ENCODE measurements around the gene ZSCAN30.
"Not testable (repeated sequence)": the region's sequence is repeated elsewhere in the genome, so short reads cannot be mapped to it uniquely, and the experiment has no call there.

Gene ZSCAN30

GRCh38 chr18:35227254-35227653, 62.8 kb downstream of the ZSCAN30 start:
- DNase-seq, result no peak

DNA sequence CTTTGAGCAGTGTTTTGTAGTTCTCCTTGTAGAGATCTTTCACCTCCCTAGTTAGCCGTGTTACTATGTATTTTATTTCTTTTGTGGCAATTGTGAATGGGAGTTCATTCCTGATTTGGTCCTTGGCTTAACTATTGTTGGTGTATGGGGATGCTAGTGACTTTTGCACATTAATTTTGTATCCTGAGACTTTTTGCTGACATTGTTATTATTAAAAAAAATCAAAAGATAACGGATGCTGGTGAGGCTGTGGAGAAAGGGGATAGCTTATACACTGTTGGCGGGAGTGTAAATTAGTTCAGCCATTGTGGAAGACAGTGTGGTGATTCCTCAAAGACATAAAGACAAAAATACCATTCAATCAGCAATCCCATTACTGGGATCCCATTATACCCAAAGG, 66.2 kb downstream of the ZSCAN30 start:
- no peak for DNase-seq

DNA sequence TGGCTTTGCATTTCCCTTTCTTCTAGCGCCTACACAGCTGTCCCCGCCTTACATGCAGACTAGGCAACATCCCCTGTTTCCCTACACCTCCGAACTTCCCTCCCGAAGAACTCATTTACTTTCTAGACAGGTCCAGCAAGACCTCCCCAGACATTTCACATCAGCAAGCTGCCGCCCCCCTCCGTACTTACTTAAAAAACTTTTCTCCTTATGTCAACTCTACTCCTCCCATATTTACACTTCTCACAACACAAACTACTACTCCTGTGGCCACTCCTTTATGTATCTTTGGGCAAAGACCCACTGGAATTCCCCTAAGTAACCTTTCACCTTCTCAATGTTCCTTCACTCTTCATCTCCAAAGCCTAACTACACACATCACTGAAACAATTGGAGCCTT, 69.6 kb downstream of the ZSCAN30 start:
- DNase-seq, result no peak

GRCh38 chr18:35219331-35219730, 70.7 kb downstream of the ZSCAN30 start:
- DNase-seq, result not testable (repeated sequence)

DNA sequence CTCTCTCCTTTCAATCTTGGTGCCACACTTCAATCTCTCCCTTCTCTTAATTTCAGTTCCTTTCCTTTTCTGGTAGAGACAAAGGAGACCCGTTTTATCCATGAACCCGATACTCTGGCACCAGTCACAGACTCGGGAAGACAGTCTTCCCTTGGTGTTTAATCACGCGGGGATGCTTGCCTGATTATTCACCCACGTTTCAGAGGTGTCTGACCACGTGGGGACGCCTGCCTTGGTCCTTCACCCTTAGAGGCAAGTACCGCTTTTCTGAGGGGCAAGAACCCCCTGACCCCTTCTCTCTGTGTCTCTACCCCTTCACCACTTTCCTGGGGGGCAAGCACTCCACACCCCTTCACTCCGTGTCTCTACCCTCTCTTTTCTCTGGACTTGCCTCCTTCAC, 73.4 kb downstream of the ZSCAN30 start:
- not testable (repeated sequence) for DNase-seq

GRCh38 chr18:35215026-35215425, 75.0 kb downstream of the ZSCAN30 start:
- peak; percentile 5 for DNase-seq

DNA sequence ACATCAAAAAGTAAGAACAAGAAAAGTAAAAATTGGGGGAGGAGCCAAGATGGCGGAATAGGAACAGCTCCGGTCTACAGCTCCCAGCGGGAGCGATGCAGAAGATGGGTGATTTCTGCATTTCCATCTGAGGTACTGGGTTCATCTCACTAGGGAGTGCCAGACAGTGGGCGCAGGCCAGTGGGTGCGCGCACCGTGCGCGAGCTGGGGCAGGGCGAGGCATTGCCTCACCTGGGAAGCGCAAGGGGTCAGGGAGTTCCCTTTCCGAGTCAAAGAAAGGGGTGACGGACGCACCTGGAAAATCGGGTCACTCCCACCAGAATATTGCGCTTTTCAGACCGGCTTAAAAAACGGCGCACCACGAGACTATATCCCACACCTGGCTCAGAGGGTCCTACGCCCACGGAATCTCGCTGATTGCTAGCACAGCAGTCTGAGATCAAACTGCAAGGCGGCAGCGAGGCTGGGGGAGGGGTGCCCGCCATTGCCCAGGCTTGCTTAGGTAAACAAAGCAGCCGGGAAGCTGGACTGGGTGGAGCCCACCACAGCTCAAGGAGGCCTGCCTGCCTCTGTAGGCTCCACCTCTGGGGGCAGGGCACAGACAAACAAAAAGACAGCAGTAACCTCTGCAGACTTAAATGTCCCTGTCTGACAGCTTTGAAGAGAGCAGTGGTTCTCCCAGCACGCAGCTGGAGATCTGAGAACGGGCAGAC, 84.1 kb downstream of the ZSCAN30 start:
- not testable (repeated sequence) for DNase-seq

DNA sequence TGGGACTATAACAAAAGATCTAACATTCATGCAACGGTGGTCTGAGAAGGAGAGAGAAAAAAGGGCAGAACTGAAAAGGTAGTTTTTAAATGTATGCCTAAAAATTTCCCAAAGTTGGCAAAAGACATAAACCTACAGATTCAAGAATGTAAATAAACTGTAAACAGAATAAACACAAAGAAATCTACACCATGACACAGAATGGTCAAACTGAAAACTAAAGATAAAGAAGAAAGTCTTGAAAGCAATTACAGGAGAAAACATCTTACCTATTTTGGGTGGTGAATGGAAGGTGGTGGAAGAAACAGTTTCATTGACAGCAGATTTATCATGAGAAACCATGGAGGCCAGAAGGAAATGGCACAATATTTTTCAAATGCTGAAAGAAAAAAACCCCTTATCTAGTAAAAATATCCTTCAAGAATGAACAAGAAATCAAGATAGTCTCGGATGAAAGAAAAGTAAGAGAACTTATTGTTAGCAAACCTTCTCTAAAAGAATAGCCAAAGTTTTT, 84.8 kb downstream of the ZSCAN30 start:
- no peak for DNase-seq

GRCh38 chr18:35203067-35203466, 87.0 kb downstream of the ZSCAN30 start:
- no peak for DNase-seq

DNA sequence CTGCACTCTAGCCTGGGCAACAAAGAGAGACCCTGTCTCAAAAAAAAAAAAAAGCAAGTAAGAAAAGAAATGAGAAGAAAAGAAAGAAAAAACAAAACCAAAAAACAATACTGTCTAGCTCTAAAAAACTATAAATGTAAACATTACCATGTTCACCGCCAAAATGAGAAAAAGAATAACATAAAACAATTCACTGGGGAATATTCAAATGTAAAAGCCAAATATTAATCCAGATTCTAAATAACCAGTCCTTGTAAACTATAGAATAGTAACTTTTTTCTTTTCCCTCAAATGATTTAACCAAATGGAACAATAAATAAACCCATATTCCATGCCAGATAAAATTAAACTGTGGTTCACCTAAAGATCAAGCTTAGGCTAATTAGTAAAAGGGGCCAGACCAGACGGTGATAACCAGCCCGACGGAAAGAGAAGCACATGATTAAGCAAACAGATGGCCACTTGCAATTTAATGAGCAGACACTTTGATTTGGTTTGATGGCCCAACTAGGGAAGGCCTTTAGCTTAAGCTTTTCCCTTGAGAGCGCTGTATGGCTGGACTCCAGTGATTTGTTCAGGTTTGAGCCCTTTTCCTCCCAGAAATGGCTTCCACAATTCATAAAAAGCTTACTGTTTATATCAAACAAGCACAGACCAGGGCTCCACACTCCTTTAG, 88.6 kb downstream of the ZSCAN30 start:
- DNase-seq, result no peak

All from NCI-H774 (cell line).